Amygdala (tissue), 56 donors: ENCODE data around the gene CRB3.

ENCODE experiments used
- DNase-seq, 56 donors: peaks; one replicate each; lab custom pipeline; 2025; lab: John Stamatoyannopoulos, UW

CRB3 gene

DNA sequence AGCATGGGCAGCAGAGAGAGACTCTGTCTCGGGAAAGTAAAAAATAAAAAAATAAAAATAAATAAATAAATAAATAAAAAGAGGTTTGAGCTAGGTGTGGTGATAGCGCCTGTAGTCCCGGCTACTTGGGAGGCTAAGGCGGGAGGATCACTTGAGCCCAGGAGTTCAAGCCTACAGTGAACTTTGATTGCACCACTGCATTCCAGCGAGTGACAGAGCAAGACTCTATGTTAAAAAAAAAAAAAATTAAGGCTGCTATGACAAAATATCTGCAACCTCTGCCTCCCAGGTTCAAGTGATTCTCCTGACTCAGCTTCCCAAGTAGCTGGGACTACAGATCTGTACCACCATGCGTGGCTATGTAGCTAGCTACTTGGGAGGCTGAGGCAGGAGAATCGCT is 20.8 kb downstream of the CRB3 start:
- no peak for DNase-seq

DNA sequence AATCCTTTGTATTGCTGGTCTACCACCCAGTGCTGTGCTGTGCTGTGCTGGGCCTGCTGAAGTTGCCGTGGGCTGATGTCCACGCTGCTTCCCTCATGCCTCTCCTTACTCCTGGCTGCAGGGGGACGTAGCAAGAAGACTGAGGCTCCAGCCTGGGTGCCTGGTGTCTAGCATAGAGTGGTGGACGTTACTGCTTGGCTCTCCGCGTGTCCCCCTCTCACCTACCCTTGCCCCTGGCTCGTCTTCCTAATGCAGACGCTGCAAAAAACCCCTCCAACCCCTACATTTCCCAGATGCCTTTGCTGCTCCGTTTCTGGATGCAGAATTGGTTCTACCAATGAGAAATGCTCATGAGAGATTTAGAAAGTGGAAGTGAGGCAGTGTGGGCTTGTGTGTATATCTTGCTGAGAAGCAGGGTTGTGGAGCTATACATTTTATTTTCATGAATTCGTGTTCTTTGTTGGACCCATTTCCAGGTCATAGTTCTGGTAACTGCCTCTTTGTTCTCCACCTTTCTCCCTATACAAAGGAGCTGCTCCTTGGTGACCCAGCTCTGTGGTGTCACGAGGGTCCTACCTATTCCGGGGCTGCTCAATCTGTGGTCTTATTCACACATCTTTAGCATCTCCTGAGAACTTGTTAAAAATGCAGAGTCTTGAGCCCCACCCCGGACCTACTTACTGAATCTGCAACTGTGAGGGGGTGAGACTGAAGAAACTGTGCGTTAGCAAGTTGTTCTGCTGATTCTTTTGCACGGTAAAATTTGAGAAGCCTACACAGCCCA is 25.4 kb downstream of the CRB3 start:
- peak in 5 of 56 donors; percentile 9 to 47 (median 31) for DNase-seq

DNA sequence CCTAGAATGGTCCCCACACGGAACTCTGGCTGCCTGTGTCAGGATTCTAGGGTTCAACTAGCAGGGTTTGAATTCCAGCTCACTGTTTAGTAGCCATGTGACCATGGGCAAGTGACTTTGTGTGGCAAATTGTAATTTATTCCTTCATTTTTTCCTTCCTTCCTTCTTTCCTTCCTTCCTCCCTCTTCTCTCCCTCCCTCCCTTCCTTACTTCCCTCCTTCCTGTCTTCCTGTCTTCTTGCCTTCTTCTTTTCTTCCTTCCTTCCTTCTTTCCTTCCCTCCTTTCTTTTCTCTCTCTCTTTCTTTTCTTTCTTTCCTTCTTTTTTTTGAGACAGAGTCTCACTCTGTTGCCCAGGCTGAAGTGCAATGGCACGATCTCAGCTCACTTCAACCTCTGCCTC is 26.1 kb downstream of the CRB3 start:
- no peak for DNase-seq

DNA sequence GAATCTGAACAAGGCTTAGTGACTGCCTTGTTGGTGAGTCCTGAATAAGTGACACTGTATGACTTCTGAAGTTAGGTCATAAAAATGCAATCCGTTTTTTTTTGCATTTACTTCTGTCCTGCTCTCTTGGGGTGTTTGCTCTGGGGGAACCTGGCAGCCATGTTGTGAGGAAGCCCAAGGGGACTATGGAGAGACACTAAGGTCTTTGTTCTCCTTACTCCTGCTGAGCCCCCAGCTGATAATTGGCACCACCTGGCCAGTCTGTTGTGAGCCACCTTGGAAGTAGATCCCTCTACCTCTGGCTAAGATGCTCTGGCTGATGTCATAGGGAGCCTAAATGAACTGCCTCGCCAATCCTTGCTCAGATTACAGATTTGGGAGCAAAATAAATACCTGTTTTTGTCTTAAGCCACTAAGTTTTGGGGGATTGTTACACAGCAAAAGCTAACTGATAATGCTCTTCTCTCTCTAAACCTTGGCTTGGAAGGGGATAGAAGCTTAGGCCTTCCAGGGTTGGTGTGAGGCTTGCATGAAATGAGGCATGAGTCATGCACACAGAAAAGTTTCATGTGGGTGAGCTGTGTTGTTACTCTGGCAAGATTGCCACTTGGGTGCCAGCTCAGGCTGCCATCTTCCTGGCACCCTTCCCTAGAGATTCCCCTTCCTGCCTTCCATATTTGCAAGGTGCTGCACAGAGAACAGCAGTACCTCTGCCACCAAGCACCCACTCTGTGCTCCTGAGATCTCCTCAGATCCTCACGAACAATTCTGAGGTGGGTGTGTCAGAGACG is 27.9 kb downstream of the CRB3 start:
- peak in 1 of 56 donors; percentile 10 for DNase-seq

DNA sequence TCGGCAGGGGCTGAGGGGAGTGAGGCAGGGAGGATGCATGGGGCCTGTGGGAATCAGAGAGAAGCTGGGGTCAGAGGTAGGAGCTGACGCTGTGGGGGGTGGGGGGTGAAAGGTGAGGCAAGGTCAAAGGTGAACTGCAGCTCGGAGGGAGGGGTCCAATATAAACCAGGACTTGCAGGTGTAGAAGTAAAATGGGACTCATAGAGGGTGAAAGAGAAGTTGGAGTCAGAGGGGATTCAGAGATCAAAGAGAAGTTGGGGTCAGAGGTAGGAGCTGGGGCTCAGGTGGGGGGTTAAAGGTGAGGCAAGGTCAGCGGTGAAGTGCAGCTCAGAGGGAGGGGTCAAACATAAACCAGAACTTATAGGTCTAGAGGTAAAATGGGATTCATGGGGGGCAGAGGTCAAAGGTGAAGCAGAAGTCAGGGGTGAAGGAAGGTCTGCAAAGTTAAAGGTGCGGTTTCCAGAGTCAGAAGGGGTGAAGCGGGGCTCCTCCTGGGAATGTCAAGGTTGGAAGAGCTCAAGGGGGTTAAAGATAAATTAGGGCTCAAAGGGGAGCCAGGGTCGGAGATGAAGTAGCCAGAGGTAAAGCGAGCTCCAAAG is 30.5 kb downstream of the CRB3 start:
- DNase-seq = no peak

DNA sequence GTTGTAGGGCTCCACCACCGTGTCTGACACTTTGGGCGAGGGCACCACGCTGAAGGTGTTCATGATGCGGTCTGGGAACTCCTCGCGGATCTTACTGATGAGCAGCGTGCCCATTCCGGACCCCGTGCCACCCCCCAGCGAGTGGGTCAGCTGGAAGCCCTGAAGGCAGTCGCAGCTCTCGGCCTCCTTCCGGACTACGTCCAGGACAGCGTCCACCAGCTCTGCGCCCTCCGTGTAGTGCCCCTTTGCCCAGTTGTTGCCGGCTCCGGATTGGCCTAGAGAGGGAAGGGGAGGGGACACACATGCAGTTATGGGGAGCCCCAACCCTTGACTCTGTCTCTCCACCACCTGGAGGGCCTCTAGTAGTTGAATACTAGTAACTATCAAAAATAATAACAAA is 31.9 kb downstream of the CRB3 start:
- DNase-seq = no peak

DNA sequence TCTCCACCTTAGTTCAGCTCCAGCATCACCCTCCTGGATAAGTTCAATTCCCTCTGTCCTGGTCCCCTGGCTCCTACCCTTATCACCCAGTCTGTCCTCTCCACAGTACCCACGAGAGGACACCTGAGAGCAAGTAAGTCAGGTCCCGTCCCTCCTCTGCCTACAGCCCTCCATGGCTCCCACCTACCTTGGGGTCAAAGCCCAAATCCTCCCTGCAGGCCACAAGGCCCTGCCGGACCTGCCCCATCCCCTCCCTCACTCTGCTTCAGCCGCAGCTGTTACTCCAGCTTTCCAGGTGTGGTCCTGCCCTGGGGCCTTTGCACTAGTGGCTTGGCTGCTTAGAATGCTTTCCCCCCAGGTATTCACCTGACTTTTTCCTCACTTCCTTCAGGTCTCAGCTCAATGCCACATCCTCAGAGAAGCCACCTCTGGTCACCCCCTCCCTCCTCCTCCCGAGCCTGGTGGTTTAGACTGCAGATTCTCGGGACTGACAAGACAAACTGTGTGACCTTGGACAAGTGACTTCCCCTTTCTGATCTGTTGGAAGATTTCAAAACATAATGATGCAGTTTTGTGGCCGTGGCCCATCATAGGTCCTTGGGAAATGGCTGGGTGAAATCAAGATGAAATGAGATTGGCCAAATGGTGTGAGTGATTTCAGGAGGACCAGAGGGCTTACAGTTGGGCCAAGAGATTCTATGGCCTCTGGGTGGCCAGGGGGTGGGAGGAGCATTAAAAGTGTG is 34.4 kb downstream of the CRB3 start:
- DNase-seq = no peak

DNA sequence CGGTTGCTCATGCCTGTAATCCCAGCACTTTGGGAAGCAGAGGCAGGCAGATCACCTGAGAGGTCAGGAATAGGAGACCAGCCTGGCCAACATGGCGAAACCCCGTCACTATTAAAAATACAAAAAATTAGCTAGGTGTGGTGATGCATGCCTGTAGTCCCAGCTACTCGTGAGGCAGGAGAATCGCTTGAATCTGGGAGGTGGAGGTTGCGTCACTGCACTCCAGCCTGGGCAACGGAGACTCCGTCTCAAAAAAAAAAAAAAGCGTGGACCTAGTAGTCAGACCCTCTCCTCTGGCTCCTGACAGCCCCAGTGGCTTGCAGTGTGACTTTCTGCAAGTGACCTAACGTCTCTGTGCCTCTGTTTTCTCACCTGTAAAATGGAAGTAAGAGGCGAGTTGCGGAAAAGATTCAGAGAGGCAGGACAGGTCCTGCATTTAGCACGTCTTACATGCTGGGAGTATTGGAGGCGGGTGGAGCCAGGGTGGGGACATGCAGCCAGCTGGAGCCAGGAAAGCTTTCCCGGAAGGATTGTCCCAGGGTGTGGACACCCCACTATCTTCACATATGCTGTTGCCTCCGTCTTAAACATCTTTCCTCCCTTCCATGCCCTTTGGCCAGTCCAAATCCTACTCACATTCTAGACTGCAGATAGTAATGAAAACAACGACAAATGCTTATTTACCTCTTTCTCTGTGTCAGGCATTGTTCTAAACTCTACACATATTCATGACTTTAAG is 35.1 kb downstream of the CRB3 start:
- no peak for DNase-seq

DNA sequence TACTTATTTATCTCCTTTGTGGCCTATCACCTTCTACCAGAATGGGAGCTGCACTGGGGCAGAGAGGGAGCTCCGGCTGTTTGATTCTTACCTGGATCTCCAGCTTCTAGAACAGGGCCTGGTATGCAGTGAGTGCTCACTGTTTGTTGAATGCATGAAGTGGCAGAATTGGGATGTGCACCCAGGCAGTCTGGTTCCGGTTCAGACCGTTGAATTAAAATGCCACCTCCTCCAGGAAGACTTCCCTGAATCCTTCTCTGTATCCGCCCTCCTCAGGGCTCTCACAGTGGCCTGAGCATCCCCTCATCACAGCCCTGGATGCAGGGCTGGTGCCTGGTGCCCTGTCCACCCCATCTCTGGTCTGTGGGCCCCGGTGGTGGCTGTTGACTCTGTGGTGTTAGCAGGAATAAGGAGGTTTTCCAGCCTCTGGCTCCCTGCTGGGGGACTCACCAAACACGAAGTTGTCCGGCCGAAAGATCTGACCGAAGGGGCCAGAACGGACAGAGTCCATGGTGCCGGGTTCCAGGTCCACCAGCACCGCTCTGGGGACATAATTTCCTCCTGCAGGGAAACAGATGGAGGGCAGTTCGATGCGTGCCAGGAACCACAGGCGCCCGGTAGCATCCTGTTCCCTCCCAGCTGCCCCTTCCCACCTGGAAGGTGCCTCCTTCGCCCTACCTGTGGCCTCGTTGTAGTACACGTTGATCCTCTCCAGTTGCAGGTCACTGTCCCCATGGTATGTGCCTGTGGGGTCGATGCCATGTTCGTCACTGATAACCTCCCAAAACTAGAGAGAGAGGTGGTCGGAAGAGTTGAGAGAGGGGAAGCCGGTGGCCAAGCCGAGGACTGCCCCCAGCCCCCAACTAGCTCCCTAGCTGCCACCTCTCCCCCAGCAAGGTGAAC is 37.0 kb downstream of the CRB3 start:
- DNase-seq = peak in 1 of 56 donors; percentile 22

DNA sequence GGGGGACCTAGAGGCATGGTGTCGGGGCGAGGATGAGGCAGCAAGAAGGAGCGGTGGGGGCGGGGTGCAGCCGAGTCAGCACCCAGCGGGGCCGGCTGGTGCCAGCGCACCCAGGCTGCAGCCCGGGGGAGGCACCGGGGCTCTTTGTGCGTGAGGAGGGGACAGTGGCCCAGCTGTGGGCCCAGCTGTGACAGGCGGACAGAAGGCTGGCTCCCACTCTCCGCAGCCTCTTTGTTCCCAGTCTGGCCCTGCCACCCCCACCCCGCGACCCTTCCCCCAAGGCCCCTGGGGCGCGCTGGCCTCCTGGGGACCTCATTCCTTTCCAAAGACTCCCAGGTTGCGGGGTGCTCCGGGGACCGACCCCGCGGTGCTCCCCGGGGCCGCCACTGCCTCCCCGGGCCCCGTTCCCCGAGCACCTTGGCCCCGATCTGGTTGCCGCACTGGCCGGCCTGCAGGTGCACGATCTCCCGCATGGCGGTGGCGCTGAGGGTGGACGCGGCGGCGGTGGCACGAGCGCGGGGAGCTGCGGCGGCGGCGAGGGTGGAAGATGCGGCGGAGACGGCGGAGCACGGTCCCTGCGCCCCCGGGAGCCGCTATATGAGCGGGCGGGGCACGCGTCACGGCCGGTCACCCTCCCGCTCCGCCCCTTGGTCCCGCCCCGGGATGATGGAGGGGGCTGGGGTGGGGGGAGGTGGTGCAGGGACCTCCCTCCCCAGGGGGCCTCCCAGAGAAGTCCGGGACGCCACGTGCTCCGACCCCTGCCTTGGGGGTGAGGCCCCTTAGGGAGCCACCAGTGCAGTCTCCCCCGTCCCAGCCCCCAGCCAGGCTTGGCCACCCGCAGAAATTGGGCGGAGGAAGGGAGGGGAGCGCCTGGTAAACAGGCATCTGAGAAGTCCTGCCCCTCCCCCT is 37.9 kb downstream of the CRB3 start, which contains the start of gene TUBB4A:
TSS of gene TUBB4A (minus strand) at position 570 of the 909 bp plus-strand sequence. CDS start at position 473, 97 bp downstream.
- peak; percentile 30 to 95 (median 78) for DNase-seq

DNA sequence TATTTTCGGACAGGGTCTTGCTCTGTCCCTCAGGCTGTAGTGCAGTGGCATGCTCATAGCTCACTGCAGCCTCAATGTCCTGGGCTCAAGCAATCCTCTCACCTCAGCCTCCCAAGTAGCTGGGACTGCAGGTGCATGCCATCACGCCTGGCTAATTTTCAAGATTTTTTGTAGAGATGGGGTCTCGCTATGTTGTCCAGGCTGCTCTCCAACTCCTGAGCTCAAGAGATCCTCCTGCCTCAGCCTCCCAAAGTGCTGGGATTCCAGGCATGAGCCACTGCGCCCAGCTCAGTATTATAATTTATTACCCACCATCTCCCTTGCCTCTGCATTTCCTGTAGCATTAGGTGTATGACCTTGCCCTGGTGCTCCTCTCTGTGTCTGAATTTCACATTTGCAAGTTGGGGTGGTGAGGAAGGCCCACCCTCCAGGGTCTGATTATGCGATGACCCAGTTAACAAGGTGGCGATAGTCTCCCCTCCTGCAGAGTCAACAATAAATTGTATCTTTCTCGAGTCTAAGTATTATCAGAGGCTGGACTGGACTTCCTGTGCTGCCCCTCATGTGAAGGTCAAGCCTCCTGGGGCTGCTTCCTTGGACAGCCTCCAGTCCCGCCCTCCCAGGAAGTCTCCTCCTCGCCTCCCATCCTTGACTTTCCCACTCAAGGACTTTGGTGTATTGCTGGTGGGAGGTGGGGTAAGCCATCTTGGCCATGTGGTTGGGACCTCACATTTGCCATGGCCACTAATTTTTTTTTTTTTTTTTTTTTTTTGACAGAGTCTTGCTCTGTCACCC is 39.5 kb downstream of the CRB3 start:
- DNase-seq = no peak

DNA sequence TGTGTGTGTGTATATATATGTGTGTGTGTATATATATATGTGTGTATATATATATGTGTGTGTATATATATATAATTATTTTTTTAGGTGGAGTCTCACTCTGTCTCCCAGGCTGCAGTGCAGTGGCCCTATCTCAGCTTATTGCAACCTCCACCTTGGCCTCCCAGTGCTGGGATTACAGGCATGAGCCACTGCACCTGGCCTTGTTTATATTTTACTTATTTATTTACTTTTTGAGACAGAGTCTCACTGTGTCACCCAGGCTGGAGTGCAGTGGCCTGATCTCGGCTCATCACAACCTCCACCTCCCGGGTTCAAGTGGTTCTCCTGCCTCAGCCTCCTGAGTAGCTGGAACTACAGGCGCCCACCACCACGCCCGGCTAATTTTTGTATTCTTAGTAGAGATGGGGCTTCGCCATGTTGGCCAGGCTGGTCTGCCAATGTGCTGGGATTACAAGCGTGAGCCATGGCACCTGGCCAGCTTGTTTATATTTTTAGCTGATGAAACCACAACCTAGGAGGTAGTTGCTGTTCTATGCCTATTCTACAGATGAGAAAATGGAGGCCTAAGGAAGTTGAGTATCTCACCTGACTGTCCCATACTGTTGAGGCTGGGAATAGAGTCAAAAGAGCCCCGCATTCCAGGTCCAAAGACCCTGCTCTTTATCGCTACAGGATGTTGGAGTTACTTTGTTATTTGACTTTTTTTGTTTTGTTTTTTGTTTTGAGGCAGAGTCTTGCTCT is 44.1 kb downstream of the CRB3 start:
- DNase-seq = peak in 1 of 56 donors; percentile 43

DNA sequence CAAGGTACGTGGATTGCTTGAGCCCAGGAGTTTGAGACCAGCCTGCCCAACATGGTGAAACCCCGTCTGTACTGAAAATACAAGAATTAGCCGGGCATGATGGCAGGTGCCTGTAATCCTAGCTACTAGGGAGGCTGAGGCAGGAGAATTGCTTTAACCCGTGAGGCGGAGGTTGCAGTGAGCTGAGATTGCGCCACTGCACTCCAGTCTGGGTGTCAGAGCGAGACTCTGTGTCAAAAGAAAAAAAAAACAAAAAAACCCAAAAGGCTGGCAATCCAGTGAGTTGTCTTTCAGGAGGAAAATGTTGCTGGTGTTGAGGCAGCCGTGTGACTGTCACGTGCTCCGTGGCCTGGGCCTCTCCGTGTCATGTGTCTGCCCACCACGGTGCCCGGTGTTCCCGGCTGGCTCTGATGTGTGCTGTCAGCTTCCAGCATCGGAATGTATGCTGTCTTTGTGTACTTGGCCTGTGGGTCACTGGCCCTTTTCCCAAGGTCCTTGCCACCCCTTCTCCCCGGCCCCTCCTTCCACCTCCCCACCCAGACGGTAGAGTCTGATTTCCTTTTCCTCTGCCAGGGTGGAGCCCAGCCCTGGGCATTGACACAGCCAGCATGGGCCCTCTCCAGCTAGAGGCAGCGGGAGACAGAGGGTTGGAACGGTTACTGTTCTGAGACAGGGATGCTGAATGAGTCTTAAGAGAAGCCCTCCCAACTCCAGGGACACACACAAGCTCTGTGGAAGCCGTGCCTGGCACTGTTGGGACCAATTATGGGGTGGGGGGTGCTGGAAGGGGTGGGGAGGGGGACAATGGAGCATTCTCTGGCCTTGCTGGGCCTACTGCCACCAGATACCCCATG is 45.3 kb downstream of the CRB3 start:
- DNase-seq = peak; percentile 49 to 98 (median 91)

DNA sequence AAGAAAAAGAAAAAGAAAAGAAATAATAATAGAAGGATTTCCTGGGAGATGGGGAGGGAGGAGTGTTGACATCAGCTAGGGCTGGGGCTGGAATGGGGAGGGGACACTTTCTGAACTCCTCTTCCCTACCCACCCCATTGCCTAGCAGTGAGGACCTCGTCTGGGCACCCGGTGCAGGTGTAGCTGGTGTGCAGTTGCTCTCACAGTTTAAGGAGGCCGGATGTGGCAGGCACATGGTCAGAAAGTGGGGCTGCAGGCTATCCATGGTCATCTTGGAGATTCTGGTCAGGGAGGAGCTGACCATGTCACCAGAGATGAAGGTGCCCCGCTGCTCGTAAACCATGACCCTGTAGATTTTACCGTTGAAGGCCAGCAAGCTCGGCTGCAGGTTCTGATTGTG is 46.5 kb downstream of the CRB3 start:
- DNase-seq = no peak

DNA sequence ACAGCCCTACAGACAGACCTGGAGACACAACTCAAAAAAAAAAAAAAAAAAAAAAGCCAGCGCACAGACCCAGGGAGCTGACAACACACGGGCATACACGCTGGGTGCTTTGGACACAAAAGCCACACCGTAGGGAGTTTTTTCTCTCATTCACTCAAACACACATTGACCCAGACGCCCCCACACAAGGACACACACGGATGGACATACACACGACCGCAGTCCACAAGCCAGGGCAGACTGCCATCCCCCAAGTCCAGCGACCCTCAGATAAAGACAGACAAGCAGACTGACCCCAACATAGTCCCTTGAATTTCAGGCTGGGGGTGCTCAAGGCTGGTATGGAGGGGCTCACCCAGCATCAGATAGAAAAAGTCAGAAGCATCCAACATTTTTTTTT is 50.0 kb downstream of the CRB3 start:
- no peak for DNase-seq
